Measurements from ENCODE around the gene PLEKHD1.
"Not testable (repeated sequence)": the region's sequence is repeated elsewhere in the genome, so short reads cannot be mapped to it uniquely, and the experiment has no call there.

Gene PLEKHD1

GRCh38 chr14:69490219-69490918 lies 5.8 kb downstream of the PLEKHD1 start:
- no peak for TF ChIP-seq CTCF (conservative IDR thresholded peaks at IDR 0.05; ENCODE audit: low read length)
- no peak overlapping the region for H3K4me3 ChIP-seq (ENCODE audit: low read length)
- no peak for DNase-seq (ENCODE audit: low read depth)

- DNase-seq (ENCODE audit: low read depth), result no peak
- TF ChIP-seq CTCF (conservative IDR thresholded peaks at IDR 0.05; ENCODE audit: low read length), result no peak
- no peak overlapping the region for H3K4me3 ChIP-seq (ENCODE audit: low read length)
Observed at GRCh38 chr14:69491193-69491592, 6.7 kb downstream of the PLEKHD1 start.

GRCh38 chr14:69493038-69493437 lies 8.5 kb downstream of the PLEKHD1 start:
- no peak overlapping the region for H3K4me3 ChIP-seq (ENCODE audit: low read length)
- DNase-seq (ENCODE audit: low read depth), result no peak
- no peak for TF ChIP-seq CTCF (conservative IDR thresholded peaks at IDR 0.05; ENCODE audit: low read length)

GRCh38 chr14:69493791-69494190 lies 9.3 kb downstream of the PLEKHD1 start:
- no peak overlapping the region for H3K4me3 ChIP-seq (ENCODE audit: low read length)
- TF ChIP-seq CTCF (conservative IDR thresholded peaks at IDR 0.05; ENCODE audit: low read length), result no peak
- DNase-seq (ENCODE audit: low read depth), result no peak

GRCh38 chr14:69495341-69495921 lies 10.9 kb downstream of the PLEKHD1 start:
- no peak for DNase-seq (ENCODE audit: low read depth)
- no peak overlapping the region for H3K4me3 ChIP-seq (ENCODE audit: low read length)
- TF ChIP-seq CTCF (conservative IDR thresholded peaks at IDR 0.05; ENCODE audit: low read length), result no peak

- DNase-seq (ENCODE audit: low read depth); H3K4me3 ChIP-seq (ENCODE audit: low read length): not testable (repeated sequence)
Observed at GRCh38 chr14:69497866-69498265, 13.3 kb downstream of the PLEKHD1 start.

- not testable (repeated sequence) for H3K4me3 ChIP-seq (ENCODE audit: low read length); DNase-seq (ENCODE audit: low read depth)
Observed at GRCh38 chr14:69498286-69498685, 13.8 kb downstream of the PLEKHD1 start.

GRCh38 chr14:69499436-69499835 lies 14.9 kb downstream of the PLEKHD1 start:
- H3K4me3 ChIP-seq (ENCODE audit: low read length), result no peak overlapping the region
- TF ChIP-seq CTCF (conservative IDR thresholded peaks at IDR 0.05; ENCODE audit: low read length), result no peak
- no peak for DNase-seq (ENCODE audit: low read depth)

Measured in AG10803 (cell line).